Inferior parietal cortex (tissue), 1 donor: ENCODE measurements around the gene RAC2.

Experiments used
- DNase-seq: peaks from one replicate; pipeline ENCODE4 v3.0.0-alpha.2; 2016; ENCODE audit errors: extremely low spot score

RAC2 gene

GRCh38 chr22:37244114-37244921 is at the start of gene RAC2:
Gene RAC2 (minus strand): TSS chr22:37244269. CDS start chr22:37244148, 121 bp downstream.
- no peak for DNase-seq

GRCh38 chr22:37293172-37293571 is 49.1 kb upstream of the RAC2 start:
- no peak for DNase-seq

- no peak for DNase-seq
Observed at GRCh38 chr22:37292641-37293040, 48.6 kb upstream of the RAC2 start.

- DNase-seq = no peak
Observed at GRCh38 chr22:37291559-37292298, 47.7 kb upstream of the RAC2 start.

GRCh38 chr22:37290737-37291136 is 46.7 kb upstream of the RAC2 start:
- DNase-seq = no peak

- no peak for DNase-seq
Observed at GRCh38 chr22:37289156-37289735, 45.2 kb upstream of the RAC2 start.

- no peak for DNase-seq
Observed at GRCh38 chr22:37288521-37288920, 44.5 kb upstream of the RAC2 start.

- DNase-seq = no peak
Observed at GRCh38 chr22:37287550-37287951, 43.5 kb upstream of the RAC2 start.

- no peak for DNase-seq
Observed at GRCh38 chr22:37285937-37286336, 41.9 kb upstream of the RAC2 start.

- DNase-seq = no peak
Observed at GRCh38 chr22:37284805-37285355, 40.8 kb upstream of the RAC2 start.

- no peak for DNase-seq
Observed at GRCh38 chr22:37284126-37284804, 40.2 kb upstream of the RAC2 start.

GRCh38 chr22:37283393-37283937 is 39.4 kb upstream of the RAC2 start:
- no peak for DNase-seq

GRCh38 chr22:37282385-37282677 is 38.3 kb upstream of the RAC2 start, which contains the start of gene CYTH4:
Gene CYTH4 (plus strand): TSS chr22:37282508. CDS start chr22:37282570, 62 bp downstream.
- DNase-seq = no peak

GRCh38 chr22:37281646-37282384 is 37.7 kb upstream of the RAC2 start:
- no peak for DNase-seq

GRCh38 chr22:37281195-37281594 is 37.1 kb upstream of the RAC2 start:
- no peak for DNase-seq

GRCh38 chr22:37280718-37281117 is 36.6 kb upstream of the RAC2 start:
- DNase-seq = no peak

GRCh38 chr22:37279331-37280181 is 35.5 kb upstream of the RAC2 start:
- no peak for DNase-seq

GRCh38 chr22:37278261-37278660 is 34.2 kb upstream of the RAC2 start:
- no peak for DNase-seq

GRCh38 chr22:37277384-37277783 is 33.3 kb upstream of the RAC2 start:
- no peak for DNase-seq

GRCh38 chr22:37276776-37277175 is 32.7 kb upstream of the RAC2 start:
- DNase-seq = no peak
